K562 (cell line): ENCODE measurements around the gene POLR2M. TPM values are rescaled to one million over a fixed set of nuclear protein-coding genes. Genes with fewer than 3 reads are reported as not detected.
A peak's percentile ranks its signal among the peaks of the same experiment; 100 is the strongest.

ENCODE experiments used
- ATAC-seq: fragments of 200-7000 bp; cut with Tn5 transposase; 3 replicates; pipeline ENCODE4 v1.9.1; 2020; ENCODE audit warnings: moderate library complexity
- BruUV-seq: library from RNA; stranded (reverse); fragments of 400-500 nt; replicated peaks from 2 replicates; lab custom pipeline; 2021; lab: Mats Ljungman, UMichigan
- CTCF ChIA-PET: fragments of 300-600 bp; formaldehyde crosslinking; extraction: SDS; loops from one replicate; lab custom pipeline; 2021; ENCODE audit warnings: low intra/inter-chr PET ratio; lab: Yijun Ruan, JAX
- POLR2A ChIA-PET: fragments of 300-600, 350-650 bp; sonication (Branson Sonifier 250); formaldehyde crosslinking; extraction: SDS; loops from one replicate; lab custom pipeline; 2021; ENCODE audit warnings: antibody characterized with exemption, inconsistent platforms; lab: Yijun Ruan, JAX
- DNase-seq, 4 experiments: peaks; one replicate each; pipeline versions ENCODE4 v3.0.0 to v3.0.0-alpha.2; 2011 to 2018; ENCODE audit warnings: low spot score in 3 of 4, mixed read lengths in 3 of 4; ENCODE audit errors: extremely low read depth in 1 of 4
- FAIRE-seq: peaks from 2 replicates; lab custom pipeline; 2011; peaks lifted over from hg19 to GRCh38; lab: Jason Lieb, UNC
- H2AFZ ChIP-seq: 2 replicates; pipeline ENCODE4 v1.6.0; 2011; ENCODE audit warnings: low read depth, low read length, control low read depth, inconsistent platforms
- H3K27ac ChIP-seq: fragments of 200-600 bp; 3 replicates; pipeline ENCODE4 v1.8.0; 2011; ENCODE audit warnings: low read depth, mild to moderate bottlenecking, control low read depth, inconsistent platforms, low read length, moderate library complexity, mixed read lengths; ENCODE audit errors: extremely low read depth
- H3K27me3 ChIP-seq, 2 experiments: fragments of 300-600 bp in 1 of 2; 2 replicates in 1 of 2; 3 replicates in 1 of 2; pipeline versions ENCODE4 v1.6.0 to v1.8.0; 2011; ENCODE audit warnings: inconsistent platforms in 2 of 2, low read length in 2 of 2, mild to moderate bottlenecking in 1 of 2, mixed read lengths in 1 of 2, moderate library complexity in 1 of 2; ENCODE audit not compliant: control insufficient read depth in 2 of 2, insufficient read depth in 2 of 2
- H3K36me3 ChIP-seq: fragments of 300-600 bp; 3 replicates; pipeline ENCODE4 v1.8.0; 2011; ENCODE audit warnings: mild to moderate bottlenecking, low read length, inconsistent platforms; ENCODE audit not compliant: control insufficient read depth, insufficient read depth
- H3K4me1 ChIP-seq, 2 experiments: fragments of 200-600 bp in 1 of 2; replicated peaks in 1 of 2; 2 replicates in 1 of 2; 3 replicates in 1 of 2; pipeline versions ENCODE4 v1.5.1 to v1.8.0; 2011; ENCODE audit warnings: inconsistent platforms in 2 of 2, low read length in 2 of 2, mild to moderate bottlenecking in 1 of 2, mixed read lengths in 1 of 2, moderate library complexity in 1 of 2; ENCODE audit not compliant: control insufficient read depth in 2 of 2, insufficient read depth in 2 of 2
- H3K4me2 ChIP-seq: 2 replicates; pipeline ENCODE4 v1.6.1; 2011; ENCODE audit warnings: low read length, control low read depth, inconsistent platforms, mixed read lengths; ENCODE audit not compliant: insufficient read depth
- H3K4me3 ChIP-seq: fragments of 200-600 bp; sonication (generic), shearing (Covaris generic); 2 replicates; pipeline ENCODE4 v1.5.1; 2016; ENCODE audit warnings: control low read depth, inconsistent platforms
- H3K79me2 ChIP-seq: fragments of 200-600 bp; 3 replicates; pipeline ENCODE4 v1.8.0; 2011; ENCODE audit warnings: low read length, inconsistent platforms; ENCODE audit not compliant: control insufficient read depth, insufficient read depth
- H3K9ac ChIP-seq, 2 experiments: 2 replicates each; pipeline versions ENCODE4 v1.6.0 to v1.6.1; 2011; ENCODE audit warnings: low read depth in 2 of 2, low read length in 2 of 2, control low read depth in 1 of 2, inconsistent platforms in 1 of 2, mild to moderate bottlenecking in 1 of 2, mixed read lengths in 1 of 2; ENCODE audit not compliant: insufficient read depth in 1 of 2
- H3K9me1 ChIP-seq: one replicate; pipeline ENCODE4 v1.6.0; 2011; ENCODE audit warnings: inconsistent platforms, mild to moderate bottlenecking, low read length, moderate library complexity; ENCODE audit not compliant: control insufficient read depth, insufficient read depth
- H3K9me3 ChIP-seq: replicated peaks from 2 replicates; pipeline ENCODE4 v1.5.1; 2011; ENCODE audit warnings: low read depth, low read length, inconsistent platforms; ENCODE audit not compliant: control insufficient read depth, insufficient read depth
- H4K20me1 ChIP-seq: replicated peaks from 2 replicates; pipeline ENCODE4 v1.6.1; 2011; ENCODE audit warnings: low read length, inconsistent platforms, mixed read lengths; ENCODE audit not compliant: control insufficient read depth, insufficient read depth
- POLR2AphosphoS5 ChIP-seq: IDR thresholded peaks from 2 replicates; pipeline ENCODE4 v1.6.1; 2011; ENCODE audit warnings: mild to moderate bottlenecking, low read depth, low read length, moderate library complexity; ENCODE audit not compliant: control insufficient read depth, insufficient read depth
- RAD21 ChIP-seq, 2 experiments: fragments of 250-450 bp in 1 of 2; fragments of 450-650 bp in 1 of 2; sonication (Bioruptor Pico) in 1 of 2; formaldehyde crosslinking in 1 of 2; IDR thresholded peaks in 1 of 2; conservative IDR thresholded peaks in 1 of 2; 2 replicates each; pipeline versions ENCODE4 v1.4.0 to v1.8.0; 2020 to 2022; ENCODE audit warnings: mild to moderate bottlenecking in 2 of 2, moderate library complexity in 1 of 2
- ZNF121 ChIP-seq: sonication (generic); formaldehyde crosslinking; conservative IDR thresholded peaks from 2 replicates; pipeline ENCODE4 v1.8.0; 2022; ENCODE audit warnings: missing genetic modification reagents
- ZZZ3 ChIP-seq: fragments of 450-650 bp; IDR thresholded peaks from 2 replicates; pipeline ENCODE4 v1.6.1; 2016; ENCODE audit warnings: antibody characterized with exemption, mild to moderate bottlenecking, moderate library complexity
- WGBS: fragments of 100-300 bp; shearing (Covaris generic); methylation state at CpG from one replicate; pipeline ENCODE4 v1.1.6; 2016; ENCODE audit warnings: low coverage, mixed read lengths; ENCODE audit not compliant: insufficient coverage; ENCODE audit errors: missing lambda C conversion rate; 5-methylcytosine and 5-hydroxymethylcytosine counted together
- in situ Hi-C: fragments of 300-500 bp; cut with MboI; formaldehyde crosslinking; loops from 4 replicates; pipeline ENCODE4 v1.15.0; 2018; ENCODE audit warnings: inconsistent platforms, mixed read lengths
- intact Hi-C: fragments of 100-400 bp; cut with micrococcal nuclease; formaldehyde crosslinking; loops from 2 replicates; pipeline ENCODE4 v1.14.2; 2022
- polyA plus RNA-seq, 8 experiments: library from polyadenylated mRNA; depleted of rRNA in 4 of 8; stranded (reverse) in 5 of 8; unstranded in 3 of 8; fragments of >200 nt; fragmentation: Nextera tagmentation in 2 of 8; fragmentation: Illumina TruSeq in 1 of 8; extraction: Ambion mirVana in 2 of 8; extraction: Trizol in 1 of 8; gene quantifications; 2 replicates each; pipeline versions ENCODE4 v1.2.1 to v1.2.3, GENCODE V29; 2011 to 2014; ENCODE audit warnings: inconsistent platforms in 1 of 8, missing spikeins in 1 of 8
- total RNA-seq, 7 experiments: library from RNA; depleted of rRNA in 6 of 7; stranded (reverse); fragments of >200 nt in 6 of 7; fragmentation: Illumina TruSeq in 2 of 7; extraction: Trizol in 2 of 7; gene quantifications; 2 replicates each; pipeline versions ENCODE4 v1.2.1 to v1.2.3, GENCODE V29; 2011 to 2021; ENCODE audit warnings: low replicate concordance in 1 of 7
- TF ChIP-seq, protein P1 (sequence below), 2 experiments: fragments of 450-650 bp; formaldehyde crosslinking in 1 of 2; IDR thresholded peaks; 2 replicates each; pipeline versions ENCODE4 v1.4.0 to v1.6.1; 2014 to 2020; ENCODE audit warnings: mild to moderate bottlenecking in 2 of 2, borderline replicate concordance in 1 of 2, low read depth in 1 of 2
- TF ChIP-seq, protein P2 (sequence below): fragments of 250-450 bp; sonication (Bioruptor Pico); IDR thresholded peaks from 2 replicates; pipeline ENCODE4 v1.8.0; 2021; ENCODE audit warnings: borderline replicate concordance, mild to moderate bottlenecking, moderate library complexity; ENCODE audit not compliant: poor library complexity, severe bottlenecking
- TF ChIP-seq, protein P3 (sequence below), 3 experiments: IDR thresholded peaks in 2 of 3; conservative IDR thresholded peaks in 1 of 3; 2 replicates each; pipeline ENCODE4 v1.5.1; 2011 to 2012; ENCODE audit warnings: low read length in 3 of 3, mild to moderate bottlenecking in 3 of 3, control low read depth in 2 of 3, improper control_type of control experiment in 1 of 3, inconsistent platforms in 1 of 3, low read depth in 1 of 3, mixed read lengths in 1 of 3, moderate library complexity in 1 of 3; ENCODE audit not compliant: insufficient read depth in 2 of 3

The POLR2M gene
- total and polyA plus RNA-seq, 9 of the 15 experiments (the other 6 are each of a cell fraction or from before 2014, with no cell fraction given): 9.2 to 1,050 (median 43.0) TPM

DNA sequence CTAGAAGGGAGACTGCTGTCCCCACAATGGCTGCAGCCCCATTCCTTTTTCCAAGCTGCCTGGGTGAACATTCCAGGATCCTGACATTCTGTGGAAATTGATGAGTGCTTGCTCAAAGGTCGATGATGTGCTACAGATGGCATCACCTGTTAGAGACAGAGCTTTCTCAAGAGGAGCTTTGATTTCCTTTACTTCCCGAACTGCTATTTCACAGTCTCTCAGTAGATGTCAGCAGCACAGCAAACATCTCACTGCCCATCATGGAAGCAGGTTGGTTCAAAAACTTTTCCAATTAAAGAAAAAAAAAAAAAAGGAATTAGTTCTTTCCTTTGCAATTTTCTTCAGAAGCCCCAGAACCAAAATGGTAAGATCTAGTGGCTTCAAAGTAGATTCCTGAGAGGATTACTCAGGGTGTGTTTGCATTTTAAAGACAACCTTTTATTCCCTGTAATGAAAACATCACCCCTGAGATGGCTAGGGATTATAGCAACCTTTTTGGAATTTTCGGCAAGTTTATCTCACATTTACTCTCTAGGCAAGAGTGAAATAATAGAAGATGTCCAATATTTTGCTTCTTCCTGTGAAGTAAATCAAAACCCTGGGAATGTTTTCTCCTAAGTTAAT, 44.8 kb downstream of the POLR2M start:
- H3K27ac ChIP-seq: no peak overlapping the region
- H2AFZ ChIP-seq: no peak overlapping the region
- no peaks in the 10 kb centered on the region for H3K9me3 ChIP-seq
- no peak overlapping the region for H3K9ac ChIP-seq
- H3K4me2 ChIP-seq: no peak overlapping the region
- ATAC-seq (no peak), DNase-seq (peak in 1 of 4 experiments; percentile 23), FAIRE-seq (peak; percentile 44)
- H3K36me3 ChIP-seq: no peaks in the 10 kb centered on the region
- H4K20me1 ChIP-seq: no peaks in the 10 kb centered on the region
- H3K4me3 ChIP-seq: no peak overlapping the region
- no TSS peak for BruUV-seq
- 2% methylated on average over 3 of the region's 3 CpGs for WGBS
- no peaks in the 10 kb centered on the region for H3K9me1 ChIP-seq
- intact Hi-C loops: loop anchor here (2.0 to 5.0 kb wide), 2 partner anchors 110 to 316 kb away; partner anchors contain the start of gene ALDH1A2
- no peaks in the 10 kb centered on the region for H3K79me2 ChIP-seq
- ChIA-PET POLR2A (interaction anchor here (0.8 to 1.0 kb wide), 2 partner anchors 10 to 19 kb away, joined by 3 to 4 read pairs; no protein-coding TSS in a partner anchor), CTCF (interaction anchor here (0.6 to 1.2 kb wide), 10 partner anchors 100 to 1255 kb away, joined by 3 to 6 read pairs (median 4); partner anchors contain the start of gene ALDH1A2)
- H3K4me1 ChIP-seq: peaks cover 0 to 2% of the 10 kb centered on the region in 2 experiments; a peak in 1 of 5 replicates
- H3K27me3 ChIP-seq: peaks cover 16 to 32% of the 10 kb centered on the region in 2 experiments; a peak in 4 of 5 replicates
- in situ Hi-C loops: no loop called here
- TF ChIP-seq ZNF121 (CRISPR knock-in tag) (no peak), RAD21 (CRISPR knock-in tag; conservative IDR thresholded peaks at IDR 0.05 in 1 of 2, IDR thresholded peaks at IDR 0.05 in 1 of 2) (peak; percentile 52 to 69), ZZZ3 (no peak), POLR2AphosphoS5 (no peak)
- TF ChIP-seq, protein P1, sequence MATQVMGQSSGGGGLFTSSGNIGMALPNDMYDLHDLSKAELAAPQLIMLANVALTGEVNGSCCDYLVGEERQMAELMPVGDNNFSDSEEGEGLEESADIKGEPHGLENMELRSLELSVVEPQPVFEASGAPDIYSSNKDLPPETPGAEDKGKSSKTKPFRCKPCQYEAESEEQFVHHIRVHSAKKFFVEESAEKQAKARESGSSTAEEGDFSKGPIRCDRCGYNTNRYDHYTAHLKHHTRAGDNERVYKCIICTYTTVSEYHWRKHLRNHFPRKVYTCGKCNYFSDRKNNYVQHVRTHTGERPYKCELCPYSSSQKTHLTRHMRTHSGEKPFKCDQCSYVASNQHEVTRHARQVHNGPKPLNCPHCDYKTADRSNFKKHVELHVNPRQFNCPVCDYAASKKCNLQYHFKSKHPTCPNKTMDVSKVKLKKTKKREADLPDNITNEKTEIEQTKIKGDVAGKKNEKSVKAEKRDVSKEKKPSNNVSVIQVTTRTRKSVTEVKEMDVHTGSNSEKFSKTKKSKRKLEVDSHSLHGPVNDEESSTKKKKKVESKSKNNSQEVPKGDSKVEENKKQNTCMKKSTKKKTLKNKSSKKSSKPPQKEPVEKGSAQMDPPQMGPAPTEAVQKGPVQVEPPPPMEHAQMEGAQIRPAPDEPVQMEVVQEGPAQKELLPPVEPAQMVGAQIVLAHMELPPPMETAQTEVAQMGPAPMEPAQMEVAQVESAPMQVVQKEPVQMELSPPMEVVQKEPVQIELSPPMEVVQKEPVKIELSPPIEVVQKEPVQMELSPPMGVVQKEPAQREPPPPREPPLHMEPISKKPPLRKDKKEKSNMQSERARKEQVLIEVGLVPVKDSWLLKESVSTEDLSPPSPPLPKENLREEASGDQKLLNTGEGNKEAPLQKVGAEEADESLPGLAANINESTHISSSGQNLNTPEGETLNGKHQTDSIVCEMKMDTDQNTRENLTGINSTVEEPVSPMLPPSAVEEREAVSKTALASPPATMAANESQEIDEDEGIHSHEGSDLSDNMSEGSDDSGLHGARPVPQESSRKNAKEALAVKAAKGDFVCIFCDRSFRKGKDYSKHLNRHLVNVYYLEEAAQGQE (IDR thresholded peaks at IDR 0.05; ENCODE audit: borderline replicate concordance): peak; percentile 20; the same call in 1 of the 2 replicates
- TF ChIP-seq, protein P1 (CRISPR knock-in tag; IDR thresholded peaks at IDR 0.05; ENCODE audit: low read depth): no peak
- TF ChIP-seq, protein P2, sequence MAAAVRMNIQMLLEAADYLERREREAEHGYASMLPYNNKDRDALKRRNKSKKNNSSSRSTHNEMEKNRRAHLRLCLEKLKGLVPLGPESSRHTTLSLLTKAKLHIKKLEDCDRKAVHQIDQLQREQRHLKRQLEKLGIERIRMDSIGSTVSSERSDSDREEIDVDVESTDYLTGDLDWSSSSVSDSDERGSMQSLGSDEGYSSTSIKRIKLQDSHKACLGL: no peak
- TF ChIP-seq, protein P3, sequence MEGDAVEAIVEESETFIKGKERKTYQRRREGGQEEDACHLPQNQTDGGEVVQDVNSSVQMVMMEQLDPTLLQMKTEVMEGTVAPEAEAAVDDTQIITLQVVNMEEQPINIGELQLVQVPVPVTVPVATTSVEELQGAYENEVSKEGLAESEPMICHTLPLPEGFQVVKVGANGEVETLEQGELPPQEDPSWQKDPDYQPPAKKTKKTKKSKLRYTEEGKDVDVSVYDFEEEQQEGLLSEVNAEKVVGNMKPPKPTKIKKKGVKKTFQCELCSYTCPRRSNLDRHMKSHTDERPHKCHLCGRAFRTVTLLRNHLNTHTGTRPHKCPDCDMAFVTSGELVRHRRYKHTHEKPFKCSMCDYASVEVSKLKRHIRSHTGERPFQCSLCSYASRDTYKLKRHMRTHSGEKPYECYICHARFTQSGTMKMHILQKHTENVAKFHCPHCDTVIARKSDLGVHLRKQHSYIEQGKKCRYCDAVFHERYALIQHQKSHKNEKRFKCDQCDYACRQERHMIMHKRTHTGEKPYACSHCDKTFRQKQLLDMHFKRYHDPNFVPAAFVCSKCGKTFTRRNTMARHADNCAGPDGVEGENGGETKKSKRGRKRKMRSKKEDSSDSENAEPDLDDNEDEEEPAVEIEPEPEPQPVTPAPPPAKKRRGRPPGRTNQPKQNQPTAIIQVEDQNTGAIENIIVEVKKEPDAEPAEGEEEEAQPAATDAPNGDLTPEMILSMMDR (IDR thresholded peaks at IDR 0.05 in 2 of 3, conservative IDR thresholded peaks at IDR 0.05 in 1 of 3; ENCODE audit: insufficient read depth in 2 of 3, low read depth in 1 of 3, low read length in 3 of 3): peak; percentile 28 to 56 (median 37); a peak in 2 of 6 replicates
